DMS79 treated with DMSO at 0.1 percent for 48 hours (cell line): ENCODE results near the gene RTN4R.
"Not testable (repeated sequence)": the region's sequence is repeated elsewhere in the genome, so short reads cannot be mapped to it uniquely, and the experiment has no call there.

Source experiments
- DNase-seq: peaks from one replicate; lab custom pipeline; 2025; lab: John Stamatoyannopoulos, UW

RTN4R gene

DNA sequence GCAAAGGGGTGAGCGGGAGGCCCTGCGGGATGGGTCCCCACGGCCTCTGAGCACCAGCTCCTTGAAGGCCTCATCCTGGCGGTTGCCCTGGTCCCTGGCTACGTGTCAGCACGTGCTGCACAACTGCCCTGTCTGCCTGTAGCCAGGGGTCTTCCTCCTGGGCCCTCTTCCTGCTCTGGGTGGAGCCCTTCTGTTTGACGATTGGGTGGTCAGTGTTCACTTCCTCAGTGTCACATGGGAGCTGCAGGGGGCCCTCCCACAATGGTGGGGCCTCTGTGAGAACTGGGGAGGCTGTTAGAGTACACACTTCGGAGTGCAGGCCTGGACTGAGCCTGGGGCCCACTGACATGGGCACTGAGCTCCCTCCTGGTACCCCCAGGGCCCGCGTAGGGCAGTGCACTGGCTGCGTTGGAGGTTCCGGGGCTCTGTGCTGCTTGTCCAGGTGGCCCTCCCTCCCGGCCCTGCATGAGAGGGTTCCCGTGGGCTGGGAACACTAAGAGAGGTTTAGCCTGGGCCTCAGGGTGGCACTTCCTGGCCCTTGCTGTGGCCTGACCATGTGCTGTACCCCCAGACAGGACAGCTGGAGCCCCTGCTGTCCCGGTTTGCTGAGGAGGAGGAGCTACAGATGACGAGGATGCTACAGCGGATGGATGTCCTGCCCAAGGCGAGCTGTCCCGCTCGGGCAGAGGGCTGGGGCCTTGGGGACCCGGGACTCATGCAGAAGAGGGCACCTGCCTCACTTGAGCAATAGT, 38.0 kb upstream of the RTN4R start:
- DNase-seq: no peak

DNA sequence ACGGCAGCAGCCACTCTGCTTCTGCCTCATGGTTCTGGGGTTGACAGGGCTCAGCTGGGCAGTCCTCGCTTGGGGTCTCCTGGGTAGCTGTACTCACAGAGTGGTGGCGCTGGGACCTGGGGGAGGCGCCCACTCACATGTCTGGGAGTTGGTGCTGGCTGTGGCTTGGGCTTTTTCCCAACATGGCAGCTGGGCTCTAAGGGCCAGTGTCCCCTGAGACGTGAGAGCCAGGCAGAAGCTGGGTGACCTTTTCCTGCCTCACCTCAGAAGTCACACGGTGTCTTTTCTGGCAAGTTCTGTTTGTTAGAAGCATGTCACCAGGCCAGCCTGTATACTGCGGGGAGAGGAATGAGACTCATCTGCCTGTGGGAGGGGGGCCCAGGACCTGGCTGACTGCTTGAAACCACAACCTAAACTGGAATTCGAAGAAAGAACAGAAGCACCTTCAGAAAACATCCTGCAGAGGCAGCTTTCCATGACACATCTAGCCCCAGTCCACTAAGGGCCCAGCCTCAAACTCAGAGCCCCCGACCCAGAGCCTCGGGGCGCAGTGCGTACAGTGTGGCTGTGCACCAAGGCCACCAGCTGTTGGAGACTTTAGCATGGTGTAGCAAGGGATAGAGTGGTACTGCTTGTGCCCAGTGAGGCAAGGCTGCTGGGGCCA, 37.2 kb upstream of the RTN4R start:
- DNase-seq: not testable (repeated sequence)

DNA sequence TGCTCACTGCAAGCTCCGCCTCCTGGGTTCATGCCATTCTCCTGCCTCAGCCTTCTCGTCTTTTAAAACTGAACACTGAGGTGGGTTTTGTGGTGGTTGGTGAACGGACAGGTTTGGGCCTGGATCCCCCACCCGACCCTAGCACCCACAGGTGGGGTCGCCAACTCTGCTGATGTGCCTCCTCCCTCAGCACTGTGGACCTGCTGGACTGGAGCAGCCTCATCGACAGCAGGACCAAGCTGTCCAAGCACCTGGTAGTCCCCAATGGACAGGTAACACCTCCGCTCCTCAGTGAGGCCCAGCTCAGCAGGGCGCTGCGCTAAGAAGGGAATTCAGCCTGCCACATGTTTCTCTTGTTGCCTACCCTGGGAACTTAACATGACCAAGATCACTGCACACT, 36.5 kb upstream of the RTN4R start:
- no peak for DNase-seq

DNA sequence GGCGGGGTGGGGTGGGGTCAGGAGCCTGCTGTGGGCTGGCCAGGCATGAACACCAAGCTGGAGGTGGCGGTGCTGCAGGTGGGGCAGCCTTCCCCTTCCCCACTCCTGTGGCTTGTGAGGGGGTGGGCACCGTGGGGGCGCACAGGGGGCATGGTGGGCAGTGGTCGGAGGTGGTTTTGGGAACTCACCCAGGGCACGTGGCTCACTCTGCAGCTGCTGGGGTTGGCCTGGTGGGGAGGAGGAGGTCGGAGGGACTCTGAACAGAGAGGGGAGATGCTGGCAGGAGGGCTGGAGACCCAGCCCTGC, 35.1 kb upstream of the RTN4R start:
- DNase-seq: not testable (repeated sequence)

DNA sequence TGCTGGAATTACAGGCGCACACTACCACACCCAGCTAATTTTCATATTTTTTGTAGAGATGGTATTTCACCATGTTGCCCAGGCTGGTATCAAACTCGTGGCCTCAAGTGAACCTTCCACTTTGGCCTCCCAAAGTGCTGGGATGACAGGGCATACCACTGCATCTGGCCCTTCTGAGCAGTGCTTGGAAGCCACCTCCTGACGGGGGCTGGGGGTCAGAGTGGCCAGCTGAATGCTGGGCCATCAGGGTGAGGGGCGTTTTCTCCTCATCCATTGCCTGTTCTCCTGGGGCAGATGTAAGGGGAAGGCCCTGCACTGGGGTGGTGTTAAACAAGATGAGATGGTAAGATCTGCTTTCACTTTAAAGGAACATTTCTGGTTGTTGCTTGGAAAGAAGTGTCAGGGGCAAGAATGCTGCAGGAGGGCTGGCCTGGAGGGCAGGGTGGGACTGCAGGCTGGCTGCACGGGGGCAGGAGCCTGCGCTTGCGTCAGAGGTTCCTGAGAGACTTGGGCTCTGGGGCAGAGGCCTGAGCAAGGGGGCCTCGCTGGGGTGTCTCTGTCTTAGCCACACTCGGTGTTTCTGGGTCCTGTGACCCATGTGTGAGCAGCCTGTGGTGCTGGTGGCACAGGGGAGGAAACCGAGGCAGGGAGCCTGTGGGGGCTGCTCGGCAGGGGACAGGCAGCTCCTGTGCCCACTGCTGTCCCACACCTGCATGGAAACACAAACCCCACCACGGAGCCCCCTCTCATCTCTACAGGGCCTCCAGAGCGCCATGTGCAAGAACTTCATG, 34.5 kb upstream of the RTN4R start:
- no peak for DNase-seq

DNA sequence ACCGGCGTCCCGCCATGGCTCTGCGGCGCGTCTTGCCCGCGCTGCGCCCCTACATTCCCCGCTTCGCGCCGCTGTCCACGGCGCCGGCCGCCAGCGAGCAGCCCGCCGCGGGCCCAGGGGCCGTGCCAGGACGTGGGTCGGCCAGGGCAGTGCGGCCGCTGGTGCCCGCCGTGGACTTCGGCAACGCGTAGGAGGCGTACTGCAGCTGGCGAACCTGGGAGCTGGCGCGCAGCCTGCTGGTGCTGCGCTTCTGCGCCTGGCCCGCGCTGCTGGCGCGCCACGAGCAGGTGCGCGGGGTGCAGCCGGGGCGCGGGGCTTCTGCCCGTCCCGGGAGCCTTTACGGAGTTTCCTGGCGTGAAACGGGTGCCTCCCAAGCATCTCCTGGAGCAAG, 31.6 kb upstream of the RTN4R start:
- DNase-seq: no peak

DNA sequence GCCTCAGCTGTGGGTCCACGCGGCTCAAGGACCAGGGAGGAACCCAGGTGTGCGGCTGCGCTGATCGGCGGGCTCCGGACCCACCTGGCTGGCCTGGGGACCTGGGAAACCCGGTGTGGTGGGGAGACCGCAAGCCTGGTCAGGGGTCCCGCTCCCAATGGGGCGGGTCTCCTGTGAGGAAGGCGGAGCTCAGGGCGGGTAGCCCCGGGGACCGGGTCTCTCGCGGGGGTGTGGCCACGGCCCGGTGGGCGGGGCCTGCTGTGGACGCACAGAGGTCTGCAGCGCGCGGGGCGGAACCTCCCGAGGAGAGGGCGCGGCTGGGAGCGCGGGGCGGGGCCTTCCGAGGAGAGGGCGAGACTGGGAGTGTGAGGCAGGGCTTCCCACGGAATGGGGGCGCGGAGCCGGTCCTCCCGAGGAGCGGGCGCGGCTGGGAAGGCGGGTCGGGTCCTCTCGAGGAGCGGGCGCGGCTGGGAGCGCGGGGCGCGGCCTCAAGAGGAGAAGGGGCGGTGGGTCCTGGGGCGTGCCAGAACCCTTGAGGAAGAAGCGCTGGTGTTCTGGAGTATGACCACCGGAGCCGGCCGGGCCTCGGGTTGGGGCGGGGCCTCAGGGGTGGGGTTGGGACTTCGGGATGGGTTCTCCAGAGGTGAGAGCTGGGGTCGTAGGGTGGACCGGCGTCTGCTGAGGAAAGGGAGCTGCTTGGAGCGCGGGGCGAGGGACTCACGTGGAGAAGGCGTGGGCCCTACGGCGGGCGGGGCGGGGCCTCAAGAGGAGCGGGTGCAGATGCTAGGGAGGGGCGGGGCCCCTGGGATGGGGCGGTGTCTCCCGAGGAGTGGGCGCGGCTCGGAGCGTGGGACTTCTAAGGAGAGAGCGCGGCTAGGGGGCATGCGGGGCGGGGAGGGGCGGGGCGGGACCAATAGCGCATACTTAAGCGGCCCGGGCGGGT, 31.0 kb upstream of the RTN4R start:
- peak; percentile 20 for DNase-seq

DNA sequence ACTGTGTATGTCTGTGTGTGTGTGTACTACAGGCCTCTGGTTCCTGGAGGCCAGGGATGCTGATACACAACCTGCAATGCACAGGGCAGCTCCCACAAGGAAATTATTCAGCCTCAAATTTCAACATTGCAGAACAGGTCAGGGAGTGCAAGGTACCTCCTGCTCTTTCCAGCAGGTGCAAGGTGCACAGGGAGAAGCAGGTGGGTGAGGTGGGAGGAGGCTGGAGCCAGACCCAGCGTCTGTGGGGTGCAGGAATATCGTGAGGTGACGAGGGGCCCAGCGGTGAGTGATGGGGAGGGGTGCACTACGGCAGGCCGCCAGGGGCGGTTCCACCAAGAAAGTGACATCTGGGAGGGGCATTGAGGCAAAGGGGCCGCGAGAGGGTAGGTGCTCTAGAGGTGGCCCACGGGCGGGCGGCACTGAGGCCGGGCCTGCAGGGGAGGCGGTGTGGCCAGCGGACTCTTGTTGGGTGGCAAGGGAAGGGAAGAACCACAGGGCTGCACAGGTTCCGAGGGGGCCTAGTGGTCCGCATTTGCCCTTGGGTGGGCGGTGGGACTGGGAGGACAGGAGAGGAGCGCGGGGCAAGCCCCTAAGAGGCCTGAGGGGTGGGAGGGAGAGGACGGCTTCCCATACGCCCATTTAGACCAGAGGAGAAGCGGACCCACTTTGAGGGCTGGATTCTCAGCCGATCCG, 30.1 kb upstream of the RTN4R start:
- DNase-seq: no peak

DNA sequence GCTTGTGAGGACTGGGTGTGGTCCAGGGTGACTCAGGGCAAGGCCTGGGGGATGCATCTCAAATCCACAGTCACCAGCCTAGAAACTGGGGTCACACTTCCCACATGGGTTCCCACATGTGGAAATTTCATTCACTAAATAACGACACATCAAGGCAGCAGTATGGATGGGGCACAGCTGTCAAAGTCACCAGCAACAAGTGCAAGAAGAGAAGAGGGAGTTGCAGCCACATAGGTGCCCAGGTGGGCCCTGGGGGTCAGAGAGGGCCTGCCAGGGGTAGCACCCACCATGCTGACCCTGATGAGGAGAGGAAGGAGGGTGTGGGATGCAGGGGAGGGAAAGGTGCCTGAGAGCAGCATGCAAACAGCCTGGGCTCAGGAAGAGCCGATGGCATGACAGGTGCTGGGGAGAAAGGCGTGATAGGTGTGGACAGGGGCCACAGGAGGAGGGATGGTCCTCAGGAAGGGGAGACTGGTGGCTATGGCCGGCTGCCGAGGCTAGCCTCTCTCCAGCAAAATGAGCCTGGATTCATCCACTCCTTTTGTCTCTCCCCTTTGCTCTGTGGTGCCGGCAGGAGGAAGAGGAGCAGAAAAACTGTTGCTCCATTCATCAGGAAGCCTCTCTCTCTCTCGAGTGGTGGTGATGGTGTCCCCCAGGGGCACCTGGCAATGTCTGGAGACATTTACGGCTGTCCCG, 29.4 kb upstream of the RTN4R start:
- no peak for DNase-seq

DNA sequence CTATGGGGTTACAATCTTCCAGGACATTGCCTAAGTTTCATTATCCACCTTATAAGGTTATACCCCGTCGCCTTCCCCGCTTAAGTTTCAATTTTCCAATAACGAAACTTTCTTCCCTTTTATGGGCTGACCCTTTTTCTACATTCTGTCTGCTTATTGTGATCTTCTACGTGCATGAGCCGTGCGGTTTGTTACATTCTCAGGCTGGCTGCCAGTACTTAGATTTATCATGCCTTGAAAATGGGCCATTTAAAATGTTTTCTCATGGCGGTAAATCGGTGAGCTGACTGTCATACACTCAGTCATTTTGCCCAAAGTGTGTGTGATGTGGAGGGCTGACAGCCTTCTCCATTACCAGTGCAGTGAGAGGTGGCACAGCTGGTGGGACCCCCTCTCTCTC, 28.5 kb upstream of the RTN4R start:
- DNase-seq: no peak

DNA sequence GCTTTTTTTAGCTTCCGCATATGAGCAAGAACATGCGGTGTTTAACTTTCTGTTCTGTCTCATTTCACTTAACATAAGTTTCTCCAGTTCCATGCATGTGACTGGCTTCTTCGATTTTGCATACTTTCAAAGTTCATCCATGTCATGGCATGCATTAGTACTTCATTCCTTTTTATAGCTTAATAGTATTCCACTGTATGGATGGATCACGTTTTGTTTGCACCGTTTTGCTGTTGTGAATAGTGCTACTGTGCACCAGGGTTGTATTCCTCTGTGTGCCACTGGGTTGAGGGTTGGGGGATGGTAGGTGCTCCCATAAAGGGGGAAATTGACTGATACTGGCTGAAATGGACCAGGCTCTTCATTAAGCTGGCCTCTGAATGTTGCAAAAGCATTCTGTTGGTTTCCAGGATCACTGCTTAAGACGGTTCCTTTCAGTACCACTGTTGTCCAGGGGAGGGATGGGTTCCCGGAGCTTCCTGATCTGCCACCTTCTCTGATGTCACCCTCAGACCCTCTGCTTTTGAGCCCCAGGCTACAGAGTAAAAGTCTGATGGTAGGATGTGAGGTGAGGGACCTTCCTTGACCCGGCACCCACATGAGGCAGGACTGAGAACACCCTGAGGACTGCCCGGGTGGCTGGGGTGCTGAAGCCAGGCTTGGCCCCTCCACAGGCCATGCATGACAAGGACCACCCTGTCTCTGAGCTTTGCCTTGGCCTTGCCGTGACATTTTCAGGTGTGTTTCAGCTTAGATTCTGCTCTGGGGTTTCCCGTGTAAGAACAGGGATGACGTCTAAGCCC, 27.3 kb upstream of the RTN4R start:
- DNase-seq: no peak

DNA sequence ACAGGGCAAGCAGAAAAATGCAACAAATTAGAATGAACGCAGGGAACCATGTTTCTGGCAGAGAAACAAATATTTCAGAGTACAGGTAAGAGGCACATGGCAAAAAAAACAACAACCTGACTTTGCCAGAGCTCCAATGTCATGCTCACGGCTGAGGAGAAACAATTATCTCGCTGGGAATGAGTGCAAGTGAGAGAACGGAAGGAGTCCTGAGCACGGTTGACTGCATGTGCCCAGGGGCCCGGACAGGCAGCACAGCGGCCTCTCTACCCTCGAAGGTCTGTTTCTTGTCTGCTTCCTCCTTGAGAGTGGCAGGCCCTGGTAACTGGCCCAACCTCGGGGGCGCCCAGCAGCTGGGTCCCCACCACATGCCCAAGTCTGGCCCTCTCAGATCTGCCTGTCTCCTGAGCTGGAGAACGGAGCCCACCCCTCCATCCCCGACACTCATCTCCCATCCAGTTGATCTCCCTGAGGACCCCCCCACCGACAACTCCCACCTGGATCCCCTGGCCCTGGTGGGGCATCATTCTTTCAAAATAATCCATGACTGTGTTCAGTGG, 24.6 kb upstream of the RTN4R start:
- no peak for DNase-seq

DNA sequence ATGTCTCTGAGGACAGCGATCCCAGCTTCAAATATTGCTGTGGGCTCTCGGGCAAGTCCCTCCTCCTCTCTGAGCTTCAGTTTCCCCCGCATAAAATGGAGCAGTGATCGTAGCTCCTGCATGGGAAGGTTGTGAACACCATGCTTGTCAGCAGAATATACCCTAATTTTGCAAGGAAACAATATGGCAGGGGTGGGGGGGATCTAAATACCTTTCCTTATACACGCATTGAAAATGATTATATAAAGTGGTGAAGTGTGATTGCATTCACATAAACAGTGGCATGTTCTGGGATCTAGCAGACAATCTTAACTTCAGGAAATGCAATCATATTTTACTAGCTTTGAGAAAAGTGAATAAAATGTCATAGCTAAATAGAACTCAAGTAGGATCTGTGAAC, 24.0 kb upstream of the RTN4R start:
- DNase-seq: no peak

DNA sequence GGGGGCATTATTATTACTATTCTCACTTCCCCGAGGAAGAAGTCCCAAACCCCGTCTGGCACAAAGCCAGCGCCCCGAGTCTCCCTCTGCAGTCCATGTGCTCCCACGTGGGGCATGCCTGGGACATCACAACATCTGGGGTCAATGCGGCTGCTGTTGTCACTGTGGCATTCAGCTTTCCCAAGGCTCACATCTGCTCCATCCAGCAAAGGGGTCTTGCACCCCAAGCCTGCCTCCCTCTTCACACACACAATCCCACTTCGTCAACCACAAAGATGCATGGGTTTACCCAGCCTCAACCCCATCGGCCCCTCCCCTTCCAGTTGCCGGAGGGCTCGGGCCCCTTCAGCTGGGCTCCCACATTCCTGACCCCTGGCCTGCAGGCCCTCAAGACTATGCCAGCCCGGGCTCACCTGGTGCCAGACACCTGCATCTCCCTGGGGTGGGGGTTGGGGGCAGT, 23.5 kb upstream of the RTN4R start:
- no peak for DNase-seq

DNA sequence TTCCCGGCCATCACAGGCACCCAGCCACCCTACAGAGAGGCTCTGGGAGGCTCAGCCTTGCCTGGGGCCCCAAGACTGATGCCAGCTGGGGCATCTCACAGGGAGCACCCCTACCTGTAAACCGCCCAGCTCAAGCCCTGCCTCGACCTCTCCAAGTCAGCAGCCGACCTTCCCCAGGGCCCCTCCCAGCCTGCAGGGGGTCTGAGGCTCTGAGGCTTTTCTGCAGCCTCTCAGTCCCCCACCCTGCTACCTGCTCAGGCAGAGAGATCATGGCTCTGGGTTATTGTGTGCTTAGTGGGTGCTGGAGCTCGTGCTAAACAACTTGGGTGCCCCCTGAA, 23.1 kb upstream of the RTN4R start:
- DNase-seq: no peak

DNA sequence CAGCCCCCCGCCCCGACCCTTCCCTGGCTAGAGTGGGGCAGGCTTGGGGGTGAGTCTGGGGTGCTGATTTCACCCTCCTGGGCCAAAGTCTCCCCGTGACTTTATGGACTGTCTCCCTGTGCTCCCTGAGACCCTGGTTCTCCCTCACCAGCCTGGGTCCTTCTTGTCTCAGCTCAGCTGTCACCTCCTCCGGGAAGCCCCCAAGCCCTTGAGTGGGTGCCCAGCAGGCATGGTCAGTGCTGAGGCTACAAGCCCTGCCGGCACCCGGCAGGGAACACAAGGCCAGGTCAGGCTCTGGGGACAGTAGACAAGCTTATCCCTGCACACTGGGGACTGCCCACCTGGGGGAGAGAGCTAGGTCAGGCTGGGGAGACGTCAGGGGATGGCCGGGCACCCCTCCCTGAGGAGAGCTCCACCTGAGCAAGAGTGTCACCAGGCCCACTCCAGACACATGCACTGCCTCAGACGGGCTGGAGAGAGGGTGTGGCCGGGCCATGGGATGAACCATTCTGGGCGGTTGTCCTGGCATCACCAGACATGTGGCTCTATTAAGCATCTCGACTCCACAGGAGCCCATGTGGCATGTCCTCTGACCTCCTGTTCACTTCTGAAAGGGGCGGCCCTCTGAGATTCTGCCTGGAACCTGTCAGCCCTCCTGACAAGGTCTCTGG, 22.6 kb upstream of the RTN4R start:
- DNase-seq: no peak

DNA sequence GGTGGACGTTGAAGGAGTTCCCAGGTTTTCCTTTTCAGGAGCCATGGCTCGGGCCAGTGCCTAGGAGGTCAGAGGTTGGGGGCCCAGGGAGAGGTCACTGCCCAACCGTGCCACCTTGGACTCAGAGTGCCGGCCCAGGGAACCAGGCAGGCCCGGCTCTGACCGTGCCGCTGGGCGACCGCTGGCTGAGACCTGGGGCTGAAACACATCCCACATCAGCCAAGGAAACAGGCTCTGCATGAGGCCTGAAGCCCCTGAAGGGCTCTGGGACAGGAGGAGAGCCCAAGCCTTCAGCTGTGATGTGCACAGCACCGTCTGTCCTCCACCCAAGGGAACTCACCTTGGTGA, 21.9 kb upstream of the RTN4R start:
- no peak for DNase-seq

DNA sequence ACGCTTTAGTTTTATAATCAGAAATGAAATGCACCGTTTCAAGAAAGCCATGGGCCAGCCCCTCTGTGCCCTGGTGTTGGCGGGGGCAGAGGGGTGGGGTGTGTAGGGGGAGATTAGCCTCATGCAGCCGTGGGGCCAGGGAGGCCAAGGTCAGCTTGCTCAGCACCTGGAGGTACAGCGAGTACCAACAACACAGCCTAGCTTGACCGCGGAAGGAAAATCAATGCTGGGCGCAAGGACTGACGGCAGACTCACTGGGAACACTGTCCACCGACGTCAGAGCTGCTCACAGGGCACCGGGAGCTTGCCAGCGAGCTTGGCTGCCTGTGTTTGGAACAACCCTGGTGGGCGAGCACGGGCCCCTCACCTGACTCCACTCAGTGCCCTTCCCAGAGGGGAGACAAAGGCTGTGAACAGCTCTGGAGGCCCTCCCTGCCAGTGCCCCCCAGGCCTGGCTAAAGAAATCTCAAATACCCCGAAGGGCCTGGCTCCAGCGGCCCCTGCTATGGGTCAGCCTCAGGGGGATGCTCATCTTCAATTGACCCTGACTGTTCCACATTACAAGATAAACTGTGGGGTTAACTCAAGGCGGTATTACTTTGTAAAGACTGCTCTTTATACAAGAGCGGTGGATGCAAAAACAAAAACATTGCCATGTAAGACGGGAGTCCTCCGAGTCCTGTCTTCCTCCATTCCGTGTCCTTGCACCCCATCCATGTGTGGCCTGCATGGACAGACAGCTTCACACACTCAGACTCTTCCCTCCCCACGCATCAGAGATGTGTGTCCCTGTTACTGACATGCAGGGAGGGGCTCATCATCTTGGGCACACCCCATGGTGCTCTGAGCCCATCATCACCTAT, 21.3 kb upstream of the RTN4R start:
- DNase-seq: not testable (repeated sequence)
